Lung (tissue), 12 donors: ENCODE results near the gene PPP1R7. TPM values are rescaled to one million over a fixed set of nuclear protein-coding genes. Genes with fewer than 3 reads are reported as not detected.

Experiments
- ATAC-seq: fragments of 200-7000 bp; cut with Tn5 transposase; one replicate; pipeline ENCODE4 v1.9.1; 2020; ENCODE audit warnings: moderate number of reproducible peaks; ENCODE audit not compliant: insufficient read depth, low FRiP score
- DNase-seq, 3 donors: peaks; one replicate each; pipeline ENCODE4 v3.0.0-alpha.2; 2013 to 2017
- H3K27ac ChIP-seq, 2 donors: one replicate each; pipeline ENCODE4 v1.5.1; 2013; ENCODE audit warnings: mild to moderate bottlenecking in 2 of 2, moderate library complexity in 2 of 2, control low read depth in 1 of 2, inconsistent platforms in 1 of 2, low read depth in 1 of 2, low read length in 1 of 2
- H3K27me3 ChIP-seq, 3 donors: one replicate each; pipeline ENCODE4 v1.5.1; 2013; ENCODE audit warnings: low read length in 2 of 3; ENCODE audit not compliant: control insufficient read depth in 3 of 3, insufficient read depth in 3 of 3
- H3K36me3 ChIP-seq, 4 donors: one replicate each; pipeline ENCODE4 v1.5.1; 2013; ENCODE audit warnings: low read length in 4 of 4, mild to moderate bottlenecking in 1 of 4, moderate library complexity in 1 of 4; ENCODE audit not compliant: control insufficient read depth in 4 of 4, insufficient read depth in 4 of 4
- H3K4me1 ChIP-seq, 5 donors: one replicate each; pipeline ENCODE4 v1.5.1; 2013; ENCODE audit warnings: low read length in 5 of 5, mild to moderate bottlenecking in 2 of 5, moderate library complexity in 1 of 5; ENCODE audit not compliant: control insufficient read depth in 5 of 5, insufficient read depth in 5 of 5
- H3K4me3 ChIP-seq: one replicate; pipeline ENCODE4 v1.5.1; 2013; ENCODE audit warnings: mild to moderate bottlenecking, control low read depth, moderate library complexity
- H3K9ac ChIP-seq, 2 donors: one replicate each; pipeline ENCODE4 v1.5.1; 2013; ENCODE audit warnings: low read length in 2 of 2, control low read depth in 1 of 2; ENCODE audit not compliant: insufficient read depth in 1 of 2
- H3K9me3 ChIP-seq, 4 donors: one replicate each; pipeline ENCODE4 v1.5.1; 2013; ENCODE audit warnings: low read length in 3 of 4, mild to moderate bottlenecking in 1 of 4, moderate library complexity in 1 of 4; ENCODE audit not compliant: control insufficient read depth in 4 of 4, insufficient read depth in 3 of 4
- WGBS, 2 donors: extraction: QIAGEN DNeasy Blood & Tissue Kit; methylation state at CpG; one replicate each; pipeline ENCODE4 v1.1.7; 2013; 5-methylcytosine and 5-hydroxymethylcytosine counted together
- polyA plus RNA-seq, 2 donors: library from polyadenylated mRNA; stranded (reverse); fragments of 200-250 nt; gene quantifications; one replicate each; pipeline ENCODE4 v1.2.1, GENCODE V29; 2013
- total RNA-seq, 2 donors: library from RNA; depleted of rRNA in 1 of 2; stranded (reverse); fragments of >200 nt in 1 of 2; gene quantifications; one replicate each; pipeline ENCODE4 v1.2.1, GENCODE V29; 2014 to 2021
- TF ChIP-seq, protein P1 (sequence below): IDR thresholded peaks from 2 replicates; pipeline ENCODE4 v1.5.1; 2012; ENCODE audit warnings: mild to moderate bottlenecking; ENCODE audit errors: control extremely low read depth, extremely low read depth
- donor health status: control.
- donor health status: control.
- donor health status: Bipolar disorder and iron deficiency.
- donor health status: healthy.
- donor health status: DM: yes; HTN: yes; CAD: no.

Gene PPP1R7
- total and polyA plus RNA-seq, 4 donors = 54.6 to 78.1 (median 65.9) TPM

DNA sequence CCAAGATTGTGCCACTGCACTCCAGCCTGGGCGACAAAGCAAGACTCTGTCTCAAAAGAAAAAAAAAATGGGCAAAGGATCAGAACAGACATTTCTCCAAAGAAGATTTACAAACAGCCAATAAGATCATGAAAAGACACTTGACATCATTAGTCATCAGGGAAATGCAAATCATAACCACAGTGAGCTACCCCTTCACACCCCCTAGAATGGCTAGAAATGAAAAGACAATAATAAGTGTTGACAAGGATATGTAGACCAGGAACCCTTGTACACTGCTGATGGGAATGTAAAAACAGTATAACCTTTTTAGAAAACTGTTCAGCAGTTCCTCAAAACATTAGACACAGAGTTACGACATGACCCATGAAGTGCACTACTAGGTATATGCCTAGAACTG is 29.8 kb upstream of the PPP1R7 start:
- no peak overlapping the region for H3K4me3 ChIP-seq
- no peak overlapping the region for H3K27ac ChIP-seq
- no peaks in the 10 kb centered on the region for H3K27me3 ChIP-seq
- peaks cover 0 to 16% (median 7%) of the 10 kb centered on the region in 4 donors for H3K36me3 ChIP-seq
- DNase-seq (no peak), ATAC-seq (no peak)
- 96 to 97% methylated on average over 2 of the region's 2 CpGs for WGBS, 2 donors
- no peak overlapping the region for H3K9ac ChIP-seq
- TF ChIP-seq, protein P1, sequence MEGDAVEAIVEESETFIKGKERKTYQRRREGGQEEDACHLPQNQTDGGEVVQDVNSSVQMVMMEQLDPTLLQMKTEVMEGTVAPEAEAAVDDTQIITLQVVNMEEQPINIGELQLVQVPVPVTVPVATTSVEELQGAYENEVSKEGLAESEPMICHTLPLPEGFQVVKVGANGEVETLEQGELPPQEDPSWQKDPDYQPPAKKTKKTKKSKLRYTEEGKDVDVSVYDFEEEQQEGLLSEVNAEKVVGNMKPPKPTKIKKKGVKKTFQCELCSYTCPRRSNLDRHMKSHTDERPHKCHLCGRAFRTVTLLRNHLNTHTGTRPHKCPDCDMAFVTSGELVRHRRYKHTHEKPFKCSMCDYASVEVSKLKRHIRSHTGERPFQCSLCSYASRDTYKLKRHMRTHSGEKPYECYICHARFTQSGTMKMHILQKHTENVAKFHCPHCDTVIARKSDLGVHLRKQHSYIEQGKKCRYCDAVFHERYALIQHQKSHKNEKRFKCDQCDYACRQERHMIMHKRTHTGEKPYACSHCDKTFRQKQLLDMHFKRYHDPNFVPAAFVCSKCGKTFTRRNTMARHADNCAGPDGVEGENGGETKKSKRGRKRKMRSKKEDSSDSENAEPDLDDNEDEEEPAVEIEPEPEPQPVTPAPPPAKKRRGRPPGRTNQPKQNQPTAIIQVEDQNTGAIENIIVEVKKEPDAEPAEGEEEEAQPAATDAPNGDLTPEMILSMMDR = no peak
- H3K9me3 ChIP-seq = no peaks in the 10 kb centered on the region
- no peaks in the 10 kb centered on the region for H3K4me1 ChIP-seq

DNA sequence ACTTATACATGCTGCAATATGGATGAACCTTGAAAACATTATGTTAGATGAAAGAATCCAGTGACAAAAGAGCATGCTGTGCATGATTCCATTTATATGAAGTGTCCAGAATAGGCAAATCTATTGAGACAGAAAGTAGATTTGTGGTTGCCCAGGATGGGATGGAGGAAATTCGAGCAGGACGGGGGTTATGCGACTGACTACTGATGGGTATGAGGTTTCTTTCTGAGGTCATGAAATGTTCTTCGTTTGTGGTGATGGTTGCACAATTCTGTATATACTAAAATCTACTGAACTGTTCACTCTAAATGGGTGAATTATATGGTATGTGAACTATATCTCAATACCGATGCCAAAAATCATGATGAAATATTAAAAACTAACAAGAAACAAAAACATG is 29.3 kb upstream of the PPP1R7 start:
- H3K9me3 ChIP-seq = no peaks in the 10 kb centered on the region
- H3K27ac ChIP-seq = no peak overlapping the region
- TF ChIP-seq, protein P1 = no peak
- peaks cover 0 to 16% (median 7%) of the 10 kb centered on the region in 4 donors for H3K36me3 ChIP-seq
- WGBS, 2 donors = 84 to 88% methylated on average over 5 of the region's 5 CpGs
- no peak for DNase-seq
- no peaks in the 10 kb centered on the region for H3K4me1 ChIP-seq
- H3K4me3 ChIP-seq = no peak overlapping the region
- H3K27me3 ChIP-seq = no peaks in the 10 kb centered on the region
- no peak overlapping the region for H3K9ac ChIP-seq
- no peak for ATAC-seq

DNA sequence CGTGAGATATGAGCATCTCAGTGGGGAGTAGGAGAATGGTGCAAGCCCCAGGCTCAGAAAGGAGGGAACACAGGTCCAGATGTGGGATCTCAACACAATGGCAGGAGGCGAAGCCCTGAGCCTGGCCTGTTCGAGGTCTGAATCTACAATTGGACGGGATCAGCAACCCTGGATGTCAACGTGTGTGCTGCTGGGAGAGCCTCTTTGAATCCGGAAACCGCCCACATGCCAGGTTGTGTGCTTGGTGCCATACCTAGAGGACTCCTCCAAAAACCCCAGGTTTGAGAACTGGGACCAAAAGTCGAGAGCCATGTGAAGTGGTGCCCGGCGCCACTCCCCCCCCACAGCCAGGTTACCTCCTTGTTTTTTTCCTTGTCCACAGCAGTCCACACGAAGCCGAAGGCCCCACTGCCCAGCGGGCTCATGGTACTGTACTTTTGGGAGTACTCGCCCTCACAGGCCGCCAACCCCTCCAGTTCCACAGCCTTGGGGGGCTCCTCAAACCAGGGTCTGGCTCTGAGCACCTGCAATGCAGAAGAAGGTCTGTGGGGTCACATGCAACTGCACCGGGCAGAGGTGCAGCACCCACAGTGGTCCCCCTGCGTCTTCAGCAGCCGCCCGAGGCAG is 27.8 kb upstream of the PPP1R7 start:
- no peak overlapping the region for H3K9ac ChIP-seq
- TF ChIP-seq, protein P1 = no peak
- WGBS, 2 donors = 90 to 96% methylated on average over 19 of the region's 19 CpGs
- no peak overlapping the region for H3K27ac ChIP-seq
- H3K9me3 ChIP-seq = no peaks in the 10 kb centered on the region
- DNase-seq = no peak
- H3K36me3 ChIP-seq = peaks cover 0 to 12% (median 8%) of the 10 kb centered on the region in 4 donors
- H3K4me3 ChIP-seq = no peak overlapping the region
- ATAC-seq = no peak
- H3K27me3 ChIP-seq = no peaks in the 10 kb centered on the region
- no peaks in the 10 kb centered on the region for H3K4me1 ChIP-seq
